Fibroblast of skin of left quadriceps (primary cell): ENCODE data around the gene ELMOD3.
"Not testable (repeated sequence)": the region's sequence is repeated elsewhere in the genome, so short reads cannot be mapped to it uniquely, and the experiment has no call there.

Source experiments
- DNase-seq, 2 experiments: peaks; one replicate each; pipeline ENCODE4 v3.0.0-alpha.2; 2013; ENCODE audit warnings: low read depth in 2 of 2

Gene ELMOD3

DNA sequence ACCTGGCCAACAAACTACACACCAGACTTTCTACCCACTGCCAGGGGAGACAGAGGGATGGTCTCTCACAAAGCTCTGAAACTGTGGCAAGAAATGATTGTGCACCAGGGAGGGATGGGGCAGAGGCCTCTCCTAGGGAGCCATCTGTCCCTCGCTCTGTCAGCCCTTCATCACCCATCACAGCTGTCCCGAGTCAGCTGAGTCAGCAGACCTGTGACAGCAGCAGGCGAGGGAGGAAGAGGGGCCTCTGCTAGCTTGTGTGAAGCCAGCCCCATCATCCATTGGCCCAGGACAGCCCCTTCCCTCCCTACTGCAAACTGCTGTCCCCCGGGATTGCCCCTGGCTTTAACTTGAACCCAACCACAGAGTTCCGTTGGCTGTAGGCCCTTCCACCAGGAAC is 69.0 kb downstream of the ELMOD3 start:
- no peak for DNase-seq

DNA sequence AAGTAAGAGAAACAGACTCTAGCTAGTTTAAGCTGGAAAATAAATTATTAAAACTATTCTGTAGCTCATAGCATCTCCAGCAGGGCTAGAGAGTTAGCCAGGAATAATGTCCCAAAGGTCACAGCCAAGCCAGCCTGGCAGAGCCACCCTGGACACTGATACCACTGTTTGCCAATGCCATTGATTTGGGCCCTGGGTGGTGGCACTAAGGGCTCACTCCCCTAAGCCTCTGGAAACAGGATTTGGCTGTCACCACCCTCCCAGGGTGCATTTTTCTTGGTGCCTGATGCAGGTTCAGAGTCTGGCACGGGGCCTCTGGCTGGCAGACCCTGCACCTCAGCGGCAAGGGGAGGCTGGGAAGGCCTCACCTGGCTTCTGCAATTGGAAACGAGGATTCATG is 71.0 kb downstream of the ELMOD3 start:
- DNase-seq = no peak

DNA sequence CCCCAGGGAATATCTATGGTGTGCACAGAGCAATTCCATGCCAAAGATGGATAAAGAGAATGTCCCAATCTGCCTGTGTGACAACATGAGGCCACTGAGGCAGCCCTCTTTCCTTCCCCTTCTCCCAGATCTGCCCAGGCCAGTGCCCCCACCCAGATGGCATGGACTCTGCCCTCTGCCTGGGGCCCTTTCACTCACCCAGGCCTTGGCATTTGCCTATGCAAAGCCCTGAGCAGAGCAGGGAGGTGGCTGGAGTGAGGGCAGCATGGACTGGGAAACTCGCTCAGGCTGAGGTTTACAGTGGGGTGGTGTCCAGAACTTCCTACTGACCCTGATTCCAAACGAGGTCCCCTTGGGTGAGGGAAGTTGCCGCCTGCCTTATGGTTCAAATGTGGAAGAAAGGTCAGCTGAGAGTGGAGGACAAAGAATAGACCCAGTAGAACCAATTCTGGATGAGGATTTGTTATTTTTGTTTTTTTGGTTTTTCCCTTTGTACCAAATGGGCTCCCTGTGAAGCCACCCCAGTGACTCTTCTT is 72.8 kb downstream of the ELMOD3 start:
- no peak for DNase-seq

- no peak for DNase-seq
Observed at GRCh38 chr2:85428343-85428881, 73.8 kb downstream of the ELMOD3 start.

GRCh38 chr2:85429213-85429923 is 74.8 kb downstream of the ELMOD3 start:
- DNase-seq = no peak

- DNase-seq = no peak
Observed at GRCh38 chr2:85429924-85430289, 75.3 kb downstream of the ELMOD3 start.

DNA sequence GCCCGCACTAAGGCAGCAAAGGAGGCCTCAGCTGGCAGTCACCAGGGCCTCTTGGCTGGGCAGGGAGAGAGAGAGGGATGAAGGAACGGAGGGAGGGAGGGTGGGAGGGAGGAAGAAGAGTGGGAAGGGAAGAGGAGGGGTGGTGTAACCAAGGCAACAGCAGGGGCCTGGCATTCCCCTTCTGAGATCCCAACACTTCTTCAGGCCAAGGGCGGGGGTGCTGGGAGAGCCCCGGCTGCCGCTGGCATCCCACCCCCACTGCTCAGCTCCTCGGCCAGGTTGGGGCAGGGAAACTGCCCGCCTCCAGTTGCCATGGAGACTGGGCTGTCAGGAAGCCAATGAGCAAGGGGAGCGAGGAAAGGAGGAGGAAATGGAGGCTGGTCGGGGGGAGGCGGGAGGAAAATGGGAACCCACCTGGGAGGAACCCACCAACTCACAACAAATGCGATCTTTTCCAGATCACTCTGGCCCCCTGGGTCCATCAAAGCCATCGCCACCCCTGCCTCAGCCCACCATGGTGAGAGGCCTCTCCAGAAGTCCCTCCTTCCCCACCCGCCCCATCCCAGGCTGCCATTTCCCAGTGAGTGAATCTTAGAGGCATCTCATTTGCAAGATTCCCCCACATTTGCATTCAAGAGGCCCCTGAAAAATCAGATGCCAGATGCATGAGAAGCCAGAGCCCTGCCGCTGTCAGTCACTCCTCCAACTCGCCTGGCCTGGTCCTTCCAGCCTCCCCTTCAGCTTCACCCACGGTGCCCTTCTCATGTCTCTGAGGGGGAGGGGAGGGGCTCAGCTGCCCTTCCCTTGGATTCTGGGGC is 76.4 kb downstream of the ELMOD3 start:
- DNase-seq = no peak

- DNase-seq = no peak
Observed at GRCh38 chr2:85431570-85432205, 77.1 kb downstream of the ELMOD3 start.

- no peak for DNase-seq
Observed at GRCh38 chr2:85433511-85434089, 79.0 kb downstream of the ELMOD3 start.

DNA sequence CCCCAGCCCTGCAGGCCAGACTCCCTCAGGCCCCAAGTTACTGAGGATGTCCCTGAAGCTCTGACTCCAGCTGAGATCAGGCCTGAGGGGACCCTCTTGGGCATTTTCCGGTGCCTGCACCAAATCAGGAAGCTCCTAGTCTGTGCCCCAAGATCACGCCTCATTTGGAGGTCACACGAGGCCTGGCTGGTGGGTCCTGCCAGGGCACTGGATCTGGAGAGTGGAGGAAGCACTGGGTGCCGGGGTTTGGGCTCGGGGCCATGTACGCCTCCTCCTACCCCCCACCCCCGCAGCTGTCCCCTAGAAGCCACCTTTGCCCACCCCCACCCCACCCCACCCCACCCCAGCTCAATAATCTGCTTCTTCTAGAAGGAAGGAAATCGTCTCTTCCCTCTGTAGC is 80.1 kb downstream of the ELMOD3 start:
- DNase-seq = no peak

GRCh38 chr2:85435220-85435958 is 80.8 kb downstream of the ELMOD3 start:
- no peak for DNase-seq

DNA sequence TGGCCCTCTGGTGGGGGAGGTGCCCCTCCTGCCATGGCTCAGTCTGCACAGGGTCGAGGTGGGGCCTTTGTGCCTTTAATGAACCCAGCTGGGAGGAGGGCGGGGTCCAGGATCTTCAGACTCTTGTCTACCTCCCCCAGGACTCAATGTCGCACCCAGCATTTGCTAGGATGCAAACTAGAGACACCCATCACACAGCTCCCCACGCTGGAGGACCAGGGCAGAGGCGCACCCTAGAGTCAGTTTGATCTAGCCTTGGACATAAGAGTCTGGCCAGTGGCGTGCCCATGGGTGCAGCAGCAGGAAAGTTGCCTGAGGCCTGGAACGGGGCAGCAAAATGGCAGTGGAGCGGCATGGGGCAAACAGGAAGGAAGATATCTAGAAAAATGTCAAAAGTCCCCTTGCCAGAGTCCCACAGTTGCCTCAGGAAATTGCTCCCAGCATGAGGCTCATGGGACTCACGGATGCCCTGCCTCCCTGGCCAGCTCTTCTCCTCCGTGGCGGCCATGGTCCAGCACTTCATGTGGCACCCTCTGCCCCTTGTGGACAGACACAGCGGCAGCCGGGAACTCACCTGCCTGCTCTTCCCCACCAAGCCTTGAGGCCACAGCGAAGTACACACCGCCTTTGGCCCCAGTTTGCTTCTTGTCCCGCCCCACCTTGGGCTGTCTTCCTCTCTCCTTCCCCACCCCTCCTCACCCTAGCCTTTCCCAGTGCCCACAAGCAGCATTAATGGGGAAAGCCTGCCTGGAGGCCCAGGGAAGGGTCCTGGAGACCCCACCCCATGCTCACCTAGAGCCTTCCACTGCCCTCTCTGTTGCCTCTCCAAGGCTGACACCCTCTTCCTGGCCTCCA is 81.6 kb downstream of the ELMOD3 start:
- no peak for DNase-seq

DNA sequence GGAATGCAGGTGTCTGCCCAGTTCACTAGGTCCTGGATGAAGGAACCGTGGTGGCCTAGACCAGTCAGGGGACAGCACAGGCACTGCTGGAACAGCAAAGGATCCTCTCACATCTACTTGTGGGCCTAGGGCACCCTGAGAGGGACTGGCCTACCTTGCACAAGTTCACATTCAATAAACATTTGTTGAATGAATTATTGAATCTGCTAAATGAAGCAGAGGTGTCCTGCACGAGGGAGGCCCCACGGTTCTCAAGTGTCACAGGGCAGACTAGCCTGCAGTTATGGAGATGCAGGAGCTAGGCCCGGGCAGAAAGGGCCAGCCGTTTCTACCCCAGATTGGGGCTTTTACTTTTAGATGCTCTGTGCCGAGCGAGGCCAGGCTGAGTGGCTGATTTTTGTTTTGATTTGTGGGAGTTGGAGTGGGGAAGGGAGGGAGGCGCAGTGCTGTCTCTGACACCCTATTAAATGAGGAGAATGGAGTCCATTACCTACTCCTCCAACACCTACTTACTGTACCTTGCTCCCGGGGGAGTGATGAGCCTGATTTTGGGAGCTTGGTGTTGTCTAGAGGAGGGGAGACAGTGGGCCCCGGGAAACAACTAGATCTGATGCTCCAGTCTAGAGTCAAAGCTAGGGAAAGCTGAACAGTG is 82.4 kb downstream of the ELMOD3 start:
- no peak for DNase-seq

- DNase-seq = no peak
Observed at GRCh38 chr2:85437488-85438200, 83.1 kb downstream of the ELMOD3 start.

- DNase-seq = no peak
Observed at GRCh38 chr2:85438201-85439024, 83.8 kb downstream of the ELMOD3 start.

DNA sequence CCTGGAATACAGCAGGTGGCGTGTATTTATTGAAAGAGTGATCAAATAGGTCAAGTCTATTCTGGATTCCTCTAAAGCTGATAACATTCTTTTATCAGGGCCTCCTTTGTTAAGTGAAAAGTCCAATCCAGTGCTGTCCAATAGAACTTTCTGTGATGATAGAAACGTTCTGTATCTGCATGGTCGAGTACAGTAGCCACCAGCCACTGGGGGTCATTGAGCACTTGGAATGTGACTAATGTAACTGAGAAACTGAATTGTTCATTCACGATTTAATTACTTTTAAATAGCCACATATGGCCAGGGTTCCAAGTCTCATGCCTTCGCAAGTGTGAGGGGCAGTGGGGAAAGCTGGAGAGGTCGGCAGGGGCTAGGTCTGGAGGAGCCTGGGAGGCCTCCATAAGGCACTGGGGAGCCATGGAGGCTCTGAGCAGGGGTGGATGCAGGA is 84.5 kb downstream of the ELMOD3 start:
- DNase-seq = no peak

GRCh38 chr2:85439569-85439968 is 85.0 kb downstream of the ELMOD3 start:
- DNase-seq = not testable (repeated sequence)

GRCh38 chr2:85439986-85440385 is 85.4 kb downstream of the ELMOD3 start:
- DNase-seq = no peak
